ENCODE results near the gene RNF212B.
A peak's percentile ranks its signal among the peaks of the same experiment; 100 is the strongest.

The RNF212B gene

GRCh38 chr14:23306412-23307145 lies 68.8 kb downstream of the RNF212B start, which contains the start of gene BCL2L2 (continued):
- TF ChIP-seq ZNF18 (tag by site-specific recombination; IDR thresholded peaks at IDR 0.05) (no peak), BCL11B (tag by site-specific recombination; IDR thresholded peaks at IDR 0.05; ENCODE audit: low read depth) (no peak), TCF7L2 (IDR thresholded peaks at IDR 0.05; ENCODE audit: borderline replicate concordance, low read depth, low read length) (no peak), ZXDB (tag by site-specific recombination; IDR thresholded peaks at IDR 0.05) (peak; percentile 91), PRDM10 (tag by site-specific recombination; IDR thresholded peaks at IDR 0.05) (peak; percentile 81), ZNF76 (tag by site-specific recombination; IDR thresholded peaks at IDR 0.05; ENCODE audit: borderline replicate concordance, low read depth) (peak; percentile 76; the same call in 1 of the 2 replicates), ZNF473 (tag by site-specific recombination; IDR thresholded peaks at IDR 0.05) (no peak), ZNF544 (tag by site-specific recombination; IDR thresholded peaks at IDR 0.05) (no peak), ZBTB44 (tag by site-specific recombination; IDR thresholded peaks at IDR 0.05) (no peak), ZNF335 (tag by site-specific recombination; conservative IDR thresholded peaks at IDR 0.05) (peak; percentile 62), ZFHX2 (tag by site-specific recombination; conservative IDR thresholded peaks at IDR 0.05) (no peak), ZNF785 (tag by site-specific recombination; IDR thresholded peaks at IDR 0.05) (no peak), ZNF140 (tag by site-specific recombination; IDR thresholded peaks at IDR 0.05) (no peak), ZNF626 (tag by site-specific recombination; IDR thresholded peaks at IDR 0.05) (no peak), KLF17 (tag by site-specific recombination; IDR thresholded peaks at IDR 0.05) (peak; percentile 95), ZNF530 (tag by site-specific recombination; IDR thresholded peaks at IDR 0.05; ENCODE audit: low read depth) (no peak), ZNF843 (tag by site-specific recombination; IDR thresholded peaks at IDR 0.05) (no peak), ZNF488 (tag by site-specific recombination; IDR thresholded peaks at IDR 0.05) (no peak), ZNF341 (tag by site-specific recombination; IDR thresholded peaks at IDR 0.05; ENCODE audit: low read depth) (peak; percentile 85), ZNF645 (tag by site-specific recombination; IDR thresholded peaks at IDR 0.05) (no peak), ZNF658 (tag by site-specific recombination; IDR thresholded peaks at IDR 0.05) (no peak), ZNF747 (tag by site-specific recombination; IDR thresholded peaks at IDR 0.05) (no peak), ZBTB48 (tag by site-specific recombination; IDR thresholded peaks at IDR 0.05) (peak; percentile 97), ZNF777 (tag by site-specific recombination; IDR thresholded peaks at IDR 0.05; ENCODE audit: borderline replicate concordance) (no peak), KLF9 (tag by site-specific recombination; IDR thresholded peaks at IDR 0.05; ENCODE audit: low read depth) (peak; percentile 92), ZNF701 (tag by site-specific recombination; IDR thresholded peaks at IDR 0.05) (no peak), BCL6B (tag by site-specific recombination; IDR thresholded peaks at IDR 0.05) (no peak), KLF10 (tag by site-specific recombination; IDR thresholded peaks at IDR 0.05) (peak; percentile 70), ZNF114 (tag by site-specific recombination; IDR thresholded peaks at IDR 0.05) (no peak)

All from HEK293 (cell line).